Neutrophil (primary cell): ENCODE measurements around the gene AAK1.

Experiments
- H3K27ac ChIP-seq: fragments of 200-600 bp; sonication (generic); 2 replicates; pipeline ENCODE4 v1.5.1; 2016; ENCODE audit warnings: mild to moderate bottlenecking, moderate library complexity
- H3K27me3 ChIP-seq: fragments of 200-600 bp; sonication (generic); 2 replicates; pipeline ENCODE4 v1.6.0; 2016; ENCODE audit warnings: mild to moderate bottlenecking
- H3K36me3 ChIP-seq: fragments of 200-600 bp; sonication (generic); 2 replicates; pipeline ENCODE4 v1.5.1; 2017
- H3K4me1 ChIP-seq, 2 experiments: fragments of 200-600 bp in 1 of 2; sonication (generic) in 1 of 2; 1 replicate in 1 of 2; 2 replicates in 1 of 2; pipeline versions ENCODE4 v1.5.1 to v1.6.1; 2013 to 2016; ENCODE audit warnings: low read depth in 1 of 2, low read length in 1 of 2, mild to moderate bottlenecking in 1 of 2, moderate library complexity in 1 of 2; ENCODE audit not compliant: control insufficient read depth in 1 of 2, insufficient read depth in 1 of 2
- H3K4me3 ChIP-seq, 2 experiments: fragments of 200-600 bp in 1 of 2; sonication (generic) in 1 of 2; 1 replicate in 1 of 2; 2 replicates in 1 of 2; pipeline ENCODE4 v1.5.1; 2013 to 2016; ENCODE audit warnings: low read depth in 1 of 2, low read length in 1 of 2, mild to moderate bottlenecking in 1 of 2, moderate library complexity in 1 of 2
- H3K9me3 ChIP-seq: fragments of 200-600 bp; sonication (generic); 2 replicates; pipeline ENCODE4 v1.5.1; 2016
- CTCF ChIP-seq: fragments of 200-600 bp; sonication (generic); IDR thresholded peaks from 2 replicates; pipeline ENCODE4 v1.5.1; 2016; ENCODE audit warnings: antibody characterized with exemption

The AAK1 gene

DNA sequence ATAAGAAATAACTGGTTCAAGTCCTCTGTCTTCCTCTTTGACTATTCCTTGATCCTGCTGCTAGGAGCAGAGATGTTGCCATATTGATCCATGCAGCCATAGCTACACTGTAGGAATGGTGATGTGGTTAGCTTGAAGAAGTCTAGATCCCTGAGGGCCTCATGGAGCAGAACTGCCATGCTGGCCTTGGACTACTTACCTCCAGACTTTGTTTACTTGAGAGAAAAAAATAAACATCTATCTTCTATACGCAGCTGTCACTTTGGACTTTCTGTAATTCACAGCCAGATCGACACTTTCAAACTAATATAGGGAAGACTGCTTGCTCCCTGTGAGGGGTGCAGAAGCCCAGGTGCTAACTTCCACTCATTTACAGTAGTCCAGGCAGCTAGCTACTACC lies 121.8 kb downstream of the AAK1 start:
- peaks cover 93% of the 10 kb centered on the region for H3K36me3 ChIP-seq
- no peaks in the 10 kb centered on the region for H3K9me3 ChIP-seq
- H3K4me3 ChIP-seq = no peak overlapping the region
- H3K27ac ChIP-seq = no peak overlapping the region
- H3K27me3 ChIP-seq = no peaks in the 10 kb centered on the region
- no peaks in the 10 kb centered on the region for H3K4me1 ChIP-seq
- TF ChIP-seq CTCF = no peak

GRCh38 chr2:69518841-69519240 lies 124.7 kb downstream of the AAK1 start:
- H3K4me1 ChIP-seq = no peaks in the 10 kb centered on the region
- no peak overlapping the region for H3K27ac ChIP-seq
- peaks cover 85% of the 10 kb centered on the region for H3K36me3 ChIP-seq
- no peak overlapping the region for H3K4me3 ChIP-seq
- no peaks in the 10 kb centered on the region for H3K9me3 ChIP-seq
- no peaks in the 10 kb centered on the region for H3K27me3 ChIP-seq
- no peak for TF ChIP-seq CTCF

DNA sequence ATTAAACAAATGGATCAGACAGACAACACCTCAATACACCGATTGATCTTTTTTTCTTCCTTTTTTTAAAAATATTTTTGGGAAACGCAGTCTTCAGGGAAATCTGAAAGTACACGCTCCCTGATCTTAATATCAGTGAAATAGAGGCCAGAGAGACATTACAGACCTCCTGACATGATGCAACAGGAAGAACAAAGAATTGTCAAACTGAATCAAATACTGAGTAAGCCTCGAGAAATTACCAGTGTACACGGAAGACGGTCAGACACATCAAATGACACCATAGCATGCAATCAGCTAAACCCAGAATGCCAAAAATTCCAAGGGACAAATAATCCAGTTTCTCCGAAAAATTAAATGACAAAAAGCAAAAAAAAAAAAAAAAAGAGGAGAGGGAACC lies 126.1 kb downstream of the AAK1 start:
- H3K4me3 ChIP-seq = no peak overlapping the region
- H3K9me3 ChIP-seq = no peaks in the 10 kb centered on the region
- TF ChIP-seq CTCF = no peak
- no peaks in the 10 kb centered on the region for H3K27me3 ChIP-seq
- H3K36me3 ChIP-seq = peaks cover 85% of the 10 kb centered on the region
- H3K4me1 ChIP-seq = no peaks in the 10 kb centered on the region
- H3K27ac ChIP-seq = no peak overlapping the region

GRCh38 chr2:69514819-69515218 lies 128.7 kb downstream of the AAK1 start:
- H3K27me3 ChIP-seq = no peaks in the 10 kb centered on the region

DNA sequence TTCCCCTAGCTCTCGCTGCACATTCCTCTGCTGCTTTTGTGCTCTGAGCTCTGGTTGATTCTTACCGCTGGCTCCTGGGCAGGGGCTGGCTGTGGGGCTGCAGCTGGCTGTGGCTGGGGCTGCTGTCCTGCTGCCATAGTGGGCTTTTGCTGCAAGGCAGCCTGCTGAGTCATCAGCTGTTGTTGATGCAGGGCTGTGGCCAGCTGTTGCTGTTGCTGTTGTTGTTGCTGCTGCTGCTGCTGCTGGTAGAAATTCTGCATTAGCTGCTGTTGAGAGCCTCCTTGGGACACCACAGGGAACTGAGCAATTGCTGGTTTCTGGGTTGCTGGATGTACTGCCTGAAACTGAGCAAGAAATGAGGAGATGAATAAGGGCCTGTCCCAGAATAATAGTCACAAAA lies 129.1 kb downstream of the AAK1 start:
- no peak for TF ChIP-seq CTCF
- H3K36me3 ChIP-seq = peaks cover 80% of the 10 kb centered on the region
- H3K27ac ChIP-seq = no peak overlapping the region
- H3K4me3 ChIP-seq = no peak overlapping the region
- no peaks in the 10 kb centered on the region for H3K9me3 ChIP-seq
- H3K4me1 ChIP-seq = no peaks in the 10 kb centered on the region
- H3K27me3 ChIP-seq = no peaks in the 10 kb centered on the region

More at GRCh38 chr2:69514819-69515218, 128.7 kb downstream of the AAK1 start:
- Histone ChIP-seq H3K9me3 (no peaks in the 10 kb centered on the region), H3K27ac (no peak overlapping the region), H3K36me3 (peaks cover 82% of the 10 kb centered on the region), H3K4me1 (no peaks in the 10 kb centered on the region), H3K4me3 (no peak overlapping the region)
- TF ChIP-seq CTCF = no peak

- peaks cover 4 to 6% of the 10 kb centered on the region in 2 experiments for H3K4me1 ChIP-seq
- no peak overlapping the region for H3K4me3 ChIP-seq
- H3K27ac ChIP-seq = no peak overlapping the region
- no peak for TF ChIP-seq CTCF
- H3K9me3 ChIP-seq = no peaks in the 10 kb centered on the region
- H3K36me3 ChIP-seq = peaks cover 79% of the 10 kb centered on the region
- H3K27me3 ChIP-seq = no peaks in the 10 kb centered on the region
These were observed 131.1 kb downstream of the AAK1 start for GRCh38 chr2:69512446-69512845.
